GM19239 (cell line): ENCODE data around the gene CBFA2T3.

ENCODE experiments used
- DNase-seq: peaks from one replicate; pipeline ENCODE4 v3.0.0; 2011; ENCODE audit warnings: low spot score; ENCODE audit not compliant: insufficient read length
- FAIRE-seq: peaks from 2 replicates; lab custom pipeline; 2011; peaks lifted over from hg19 to GRCh38; lab: Jason Lieb, UNC

Gene CBFA2T3

GRCh38 chr16:88979353-88980015, 2.5 kb upstream of the CBFA2T3 start:
- DNase-seq (no peak), FAIRE-seq (no peak)

GRCh38 chr16:88978608-88979346, 1.8 kb upstream of the CBFA2T3 start:
- FAIRE-seq, result peak; percentile 91

DNA sequence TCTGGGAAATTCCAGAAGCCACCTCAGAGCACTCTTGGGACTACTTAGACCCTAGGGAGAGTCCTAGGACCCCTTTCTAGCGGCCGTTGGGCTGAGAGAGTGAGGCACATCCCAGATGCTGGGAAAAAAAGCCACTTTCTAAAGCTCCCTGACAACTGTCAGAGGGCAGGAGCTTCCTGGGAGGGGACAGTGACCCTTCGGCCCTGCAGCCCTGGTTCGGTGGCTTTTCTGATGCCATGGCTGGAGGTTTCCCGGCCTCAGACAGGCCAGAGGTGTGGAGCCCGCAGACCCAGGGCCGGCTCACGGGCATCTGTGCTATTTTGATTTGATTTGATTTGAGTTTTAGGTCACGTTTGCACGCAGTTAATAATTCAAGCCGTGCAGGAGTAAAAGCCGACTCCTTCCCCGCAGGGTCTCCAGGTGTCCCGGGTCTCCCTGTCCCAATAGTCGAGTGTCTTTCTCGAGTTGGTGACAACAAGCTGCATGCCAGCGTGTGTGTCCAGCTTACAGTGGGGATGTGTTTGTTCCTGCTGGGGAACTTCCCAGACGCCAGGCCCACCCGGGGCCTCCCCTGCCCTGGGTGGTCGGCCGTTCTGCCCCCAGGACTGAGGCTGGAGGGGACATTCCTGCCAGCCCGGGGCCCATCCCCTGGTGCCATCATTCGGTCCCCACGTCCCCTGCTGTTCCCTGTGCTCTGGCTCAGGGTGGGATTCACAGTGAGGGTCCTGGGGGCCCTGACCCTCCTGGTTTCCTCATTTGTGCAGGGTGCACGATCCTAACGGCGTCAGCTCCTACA, 1.0 kb upstream of the CBFA2T3 start:
- DNase-seq (no peak), FAIRE-seq (no peak)

More at GRCh38 chr16:88978608-88979346, 1.8 kb upstream of the CBFA2T3 start:
- no peak for DNase-seq

DNA sequence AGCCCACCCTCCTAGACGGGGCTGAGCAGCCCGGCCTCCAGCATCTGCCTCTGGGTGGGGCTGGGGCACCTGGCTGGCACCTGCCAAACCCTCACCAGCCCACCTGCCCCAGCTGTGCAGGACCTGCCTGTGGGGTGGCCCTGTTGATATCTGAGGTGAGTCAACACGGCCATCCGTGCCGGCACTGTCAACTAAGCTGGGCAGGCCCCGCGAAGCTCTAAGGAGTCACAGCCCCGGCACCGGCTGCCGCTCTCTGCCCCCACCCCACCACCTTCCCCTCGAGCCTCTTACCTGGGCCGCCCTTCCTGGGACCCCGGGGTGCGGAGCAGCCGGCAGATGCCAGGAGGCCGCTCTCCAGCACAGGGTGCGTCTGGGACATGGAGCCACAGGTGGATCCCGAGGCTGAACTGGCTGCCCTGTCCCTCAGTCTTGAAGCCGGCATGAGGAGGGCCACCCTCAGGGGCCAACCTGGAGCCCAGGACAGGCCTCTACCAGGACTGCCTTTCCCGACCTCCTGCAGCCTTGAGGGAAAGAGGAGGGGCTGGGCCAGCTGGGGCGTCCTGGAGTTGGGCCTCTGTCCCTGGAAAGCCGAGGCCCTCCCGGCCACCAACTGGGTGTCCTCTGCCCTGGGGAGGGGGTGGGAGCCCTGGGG, 515 bp downstream of the CBFA2T3 start:
- DNase-seq, result no peak
- FAIRE-seq, result peak; percentile 59

DNA sequence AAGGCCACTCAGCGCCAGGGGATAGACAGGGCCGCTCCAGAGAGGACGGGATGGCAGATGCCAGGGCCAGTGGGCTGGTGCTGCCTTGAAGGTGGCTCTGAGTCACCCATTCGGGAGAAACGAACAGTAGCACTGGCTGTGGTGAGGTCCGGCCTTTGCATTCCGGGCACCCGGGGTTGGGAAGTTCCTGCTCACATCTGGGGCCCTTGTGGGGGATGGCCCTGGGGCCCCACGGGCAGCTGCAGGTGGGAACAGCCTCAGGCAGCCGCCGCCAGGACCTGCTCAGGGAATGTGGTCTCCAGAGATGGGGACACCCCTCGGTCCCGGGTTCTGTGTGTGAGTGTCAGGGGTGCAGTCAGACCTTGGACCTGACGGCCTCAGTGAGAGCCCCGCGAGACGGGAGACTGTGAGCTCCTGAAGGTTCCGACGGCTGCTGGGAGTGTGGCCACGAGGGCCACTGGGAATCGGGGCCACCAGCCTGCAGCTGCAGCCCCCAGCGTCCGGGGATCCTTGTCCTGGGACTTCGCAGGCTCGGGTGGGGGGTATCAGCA, 1.4 kb downstream of the CBFA2T3 start:
- FAIRE-seq (peak; percentile 8), DNase-seq (no peak)

DNA sequence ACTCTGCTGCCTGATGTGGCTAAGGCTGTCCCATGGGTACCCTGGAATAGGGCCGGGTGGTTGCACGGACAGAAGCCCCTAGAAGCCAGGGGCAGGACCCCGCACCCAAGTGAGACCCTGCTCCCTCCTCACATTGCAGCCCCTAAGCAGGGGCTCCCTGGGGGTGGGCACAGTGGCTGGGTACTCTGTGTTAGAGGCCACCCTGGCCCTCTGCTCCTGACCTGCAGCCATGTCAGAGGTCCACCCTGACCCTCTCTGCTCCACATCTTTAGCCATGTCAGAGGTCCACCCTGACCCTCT, 2.1 kb downstream of the CBFA2T3 start:
- DNase-seq (no peak), FAIRE-seq (no peak)

DNA sequence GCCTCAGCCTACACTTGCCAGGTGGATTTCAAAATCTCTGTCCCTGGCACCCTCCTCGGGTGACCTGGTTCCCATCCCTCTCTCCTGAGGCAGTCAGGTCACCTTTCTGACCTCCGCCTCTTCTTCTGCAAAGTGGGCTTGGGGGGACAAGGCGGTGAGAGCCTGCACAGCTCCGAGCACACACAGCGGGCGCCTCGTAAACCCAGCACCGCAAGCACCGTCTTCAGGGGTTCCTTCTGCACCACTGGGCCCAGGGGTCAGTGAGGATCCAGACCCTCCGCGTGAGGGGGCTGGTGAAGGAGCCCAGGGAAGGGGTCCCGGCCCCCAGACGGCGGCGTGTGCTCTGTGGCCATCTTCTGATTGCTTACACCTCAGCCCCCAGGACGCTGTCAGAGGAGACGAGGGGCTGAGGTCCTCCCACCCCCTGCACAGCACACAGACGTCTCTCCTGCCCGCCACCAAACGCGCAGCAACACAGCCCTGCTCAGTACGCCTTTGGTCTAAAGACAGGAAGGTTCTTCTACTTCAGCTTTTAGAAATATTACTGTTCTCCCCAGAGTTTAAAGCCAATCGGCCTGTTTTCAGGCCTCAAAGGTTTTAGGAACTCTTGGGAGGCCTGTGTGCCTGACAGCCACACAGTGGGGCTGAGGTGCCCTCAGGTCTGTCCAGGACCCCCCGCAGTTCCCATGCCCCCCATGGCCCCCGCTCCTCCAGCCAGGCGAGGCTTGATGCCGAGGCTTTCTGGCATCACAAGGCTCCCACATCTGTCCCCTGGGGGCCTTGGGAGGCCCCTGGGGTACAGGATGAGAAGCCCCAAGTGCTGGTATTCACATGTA, 2.7 kb downstream of the CBFA2T3 start:
- DNase-seq, result no peak
- FAIRE-seq, result peak; percentile 53

GRCh38 chr16:88973415-88974050, 3.5 kb downstream of the CBFA2T3 start:
- FAIRE-seq (no peak), DNase-seq (no peak)

- FAIRE-seq (no peak), DNase-seq (no peak)
These were observed 4.0 kb downstream of the CBFA2T3 start for GRCh38 chr16:88973007-88973410.

- no peak for DNase-seq
- no peak for FAIRE-seq
These were observed 4.7 kb downstream of the CBFA2T3 start for GRCh38 chr16:88972349-88972748.

DNA sequence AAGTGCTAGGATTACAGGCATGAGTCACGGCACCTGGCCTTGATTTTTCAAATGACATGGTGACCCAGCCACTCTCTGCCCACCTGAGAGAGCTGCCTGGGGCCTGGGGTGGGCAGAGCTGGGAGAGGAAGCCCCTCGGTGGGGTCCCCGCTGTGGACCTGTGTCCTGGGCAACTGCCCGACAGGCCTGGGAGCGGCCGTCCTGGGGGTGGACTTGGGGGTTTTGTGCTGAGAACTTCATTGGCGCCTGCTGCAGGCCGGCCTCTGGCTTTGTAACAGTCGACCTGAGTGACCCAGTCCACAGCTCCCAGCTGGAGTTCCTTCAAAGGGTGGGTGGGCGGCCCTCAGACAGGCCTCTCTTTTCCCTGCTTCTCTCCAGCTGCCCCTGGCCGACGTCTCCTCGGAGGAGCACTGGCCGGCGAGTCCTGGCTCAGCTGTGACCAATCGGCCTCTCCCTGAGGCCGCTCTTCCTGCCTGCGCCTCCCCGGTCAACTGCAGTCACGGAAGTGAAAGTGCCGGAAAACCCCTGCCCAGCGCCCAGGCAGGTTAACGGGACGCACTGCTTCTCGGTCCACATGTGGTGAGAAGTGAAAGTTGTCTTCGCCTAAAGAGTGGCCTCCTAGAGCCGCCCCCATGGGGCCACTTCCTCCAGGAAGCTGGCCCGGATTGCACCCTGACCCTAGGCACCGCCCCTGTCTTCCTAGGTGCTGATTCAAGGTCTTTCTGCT, 5.5 kb downstream of the CBFA2T3 start:
- FAIRE-seq (peak; percentile 96), DNase-seq (no peak)

- no peak for DNase-seq
- FAIRE-seq, result no peak
These were observed 6.4 kb downstream of the CBFA2T3 start for GRCh38 chr16:88970539-88971065.

DNA sequence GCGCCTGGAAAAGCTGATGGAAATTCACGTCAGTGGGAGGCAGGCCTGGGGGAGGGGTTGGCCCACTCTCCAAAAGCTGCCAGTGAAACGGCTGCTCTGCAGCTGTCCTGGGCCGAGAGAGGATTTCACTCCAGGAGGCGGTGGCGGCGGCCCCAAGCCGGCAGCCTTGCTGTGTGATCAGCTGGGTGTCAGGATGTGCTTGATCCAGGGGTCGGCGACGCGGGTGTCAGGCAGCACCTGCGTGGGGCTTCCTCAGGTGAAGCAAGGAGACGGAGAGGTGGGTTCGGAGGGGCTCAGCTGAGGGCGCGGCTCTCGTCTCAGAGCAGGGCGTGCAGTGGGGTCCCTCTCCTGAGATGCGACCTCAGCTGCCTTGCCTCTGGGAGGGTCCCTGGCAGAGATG, 7.0 kb downstream of the CBFA2T3 start:
- FAIRE-seq (no peak), DNase-seq (no peak)

DNA sequence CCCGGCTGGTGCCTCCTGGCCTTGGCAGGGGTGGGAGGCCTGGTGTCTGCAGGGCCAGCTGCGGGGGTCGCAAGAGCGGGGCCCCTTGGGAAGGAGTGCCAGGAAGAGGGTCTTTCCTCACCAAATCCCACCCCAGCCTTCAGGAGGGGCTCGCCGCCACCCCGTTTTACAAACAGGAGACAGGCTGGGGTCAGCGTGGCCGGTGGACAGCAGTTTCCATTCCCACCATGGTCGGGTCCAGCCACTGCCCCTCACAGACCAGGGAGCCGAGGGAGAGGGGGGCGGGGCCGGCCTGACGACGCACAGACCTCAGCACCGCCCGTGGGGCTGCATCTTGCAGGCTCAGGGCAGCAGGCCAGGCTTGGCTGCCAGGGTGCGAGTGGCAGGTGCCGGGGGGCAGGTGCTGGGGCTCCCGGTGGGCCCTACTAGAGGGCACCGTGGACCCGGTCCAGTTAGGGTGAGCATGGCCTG, 7.6 kb downstream of the CBFA2T3 start:
- no peak for FAIRE-seq
- DNase-seq, result no peak

DNA sequence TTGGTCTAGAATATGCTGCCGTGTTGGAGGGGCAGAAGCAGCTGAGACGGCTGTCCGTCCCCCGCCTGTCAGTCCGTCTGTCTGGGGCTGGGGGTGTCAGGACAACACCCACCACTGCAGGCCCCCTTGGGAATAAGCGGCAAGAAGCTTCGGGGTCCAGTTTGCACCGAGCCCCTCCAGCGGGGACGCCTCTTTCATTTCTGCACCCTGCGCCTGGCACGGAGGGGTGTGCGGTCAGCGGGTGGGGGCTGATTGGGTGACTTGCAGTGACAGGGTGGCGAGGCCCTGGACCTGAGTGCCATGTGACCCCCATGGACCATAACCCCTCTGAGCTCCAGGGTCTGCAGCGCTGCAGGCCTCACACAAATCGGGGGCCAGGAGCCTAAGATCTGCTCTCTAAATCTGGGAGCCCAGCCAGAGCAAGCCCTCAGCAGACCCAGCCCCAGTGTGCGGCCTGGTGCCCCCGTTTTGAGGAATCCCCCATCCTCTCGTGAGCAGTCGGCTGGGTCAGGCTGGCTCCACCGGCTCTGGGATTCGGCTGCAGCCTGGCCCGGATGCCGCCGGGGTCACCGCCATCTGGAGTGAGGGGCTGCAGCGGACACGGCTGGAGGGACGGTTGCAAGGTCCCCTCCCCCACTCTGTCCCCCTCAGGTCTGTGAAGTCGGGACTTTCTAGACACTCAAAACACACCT, 8.3 kb downstream of the CBFA2T3 start:
- DNase-seq, result no peak
- peak; percentile 66 for FAIRE-seq

GRCh38 chr16:88967830-88968588, 9.0 kb downstream of the CBFA2T3 start:
- FAIRE-seq (peak; percentile 98), DNase-seq (peak; percentile 82)
